Measurements from ENCODE around the gene TLN1.

Gene TLN1

GRCh38 chr9:35683323-35683722 is 48.7 kb downstream of the TLN1 start:
- DNase-seq = no peak

GRCh38 chr9:35682520-35683315 is 49.3 kb downstream of the TLN1 start:
- DNase-seq = no peak

GRCh38 chr9:35682051-35682450 is 49.9 kb downstream of the TLN1 start:
- no peak for DNase-seq

DNA sequence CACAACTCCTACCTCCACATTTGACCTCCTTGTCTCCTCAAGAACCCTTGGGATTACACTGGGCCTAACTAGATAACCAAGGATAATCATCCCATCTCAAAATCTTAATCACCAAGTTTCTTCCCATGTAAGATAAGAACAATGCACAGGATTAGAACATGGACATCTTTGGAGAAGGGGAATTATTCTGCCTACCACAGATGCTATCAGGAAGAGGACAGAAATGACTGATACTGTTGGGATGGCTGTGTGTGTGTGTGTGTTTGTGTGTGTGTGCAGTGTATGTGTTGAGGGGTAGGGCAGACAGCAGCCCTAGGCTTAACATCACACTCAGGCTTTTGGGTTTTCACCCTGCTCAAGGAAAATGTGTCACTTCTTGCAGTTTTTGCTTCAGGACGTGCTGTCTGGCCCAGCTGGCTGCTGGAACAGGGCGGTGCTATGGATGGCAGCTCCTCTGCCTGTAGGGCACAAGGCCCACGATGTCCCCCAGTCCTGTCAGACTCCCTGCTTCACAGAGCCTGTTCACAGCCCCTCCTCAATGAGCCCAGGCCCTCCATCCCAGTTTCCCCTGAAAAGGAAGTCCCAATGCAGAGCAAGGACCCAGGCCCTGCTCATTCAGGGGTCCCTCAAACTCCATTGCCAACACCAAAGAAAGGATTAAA is 50.5 kb downstream of the TLN1 start:
- DNase-seq = no peak

- DNase-seq = no peak
Observed at GRCh38 chr9:35680331-35681105, 51.5 kb downstream of the TLN1 start.

DNA sequence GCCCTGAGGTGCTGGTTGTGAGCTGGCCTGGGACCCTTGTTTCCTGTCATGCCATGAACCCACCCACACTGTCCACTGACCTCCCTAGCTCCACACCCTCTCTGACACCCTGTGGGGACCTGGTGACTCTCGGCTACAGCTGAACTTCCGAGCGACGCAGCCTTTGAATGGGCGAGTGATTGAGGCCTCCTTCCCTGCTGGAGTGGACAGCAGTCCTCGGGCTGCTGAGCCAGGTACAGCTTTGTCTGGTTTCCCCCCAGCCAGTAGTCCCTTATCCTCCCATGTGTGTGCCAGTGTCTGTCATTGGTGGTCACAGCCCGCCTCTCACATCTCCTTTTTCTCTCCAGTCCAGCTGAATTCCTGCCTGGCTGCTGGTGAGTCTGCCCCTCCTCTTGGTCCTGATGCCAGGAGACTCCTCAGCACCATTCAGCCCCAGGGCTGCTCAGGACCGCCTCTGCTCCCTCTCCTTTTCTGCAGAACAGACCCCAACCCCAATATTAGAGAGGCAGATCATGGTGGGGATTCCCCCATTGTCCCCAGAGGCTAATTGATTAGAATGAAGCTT is 52.1 kb downstream of the TLN1 start:
- no peak for DNase-seq

- no peak for DNase-seq
Observed at GRCh38 chr9:35679091-35679490, 52.9 kb downstream of the TLN1 start.

- peak in 1 of 2 donors; percentile 35 for DNase-seq
Observed at GRCh38 chr9:35675732-35676392, 56.1 kb downstream of the TLN1 start.

DNA sequence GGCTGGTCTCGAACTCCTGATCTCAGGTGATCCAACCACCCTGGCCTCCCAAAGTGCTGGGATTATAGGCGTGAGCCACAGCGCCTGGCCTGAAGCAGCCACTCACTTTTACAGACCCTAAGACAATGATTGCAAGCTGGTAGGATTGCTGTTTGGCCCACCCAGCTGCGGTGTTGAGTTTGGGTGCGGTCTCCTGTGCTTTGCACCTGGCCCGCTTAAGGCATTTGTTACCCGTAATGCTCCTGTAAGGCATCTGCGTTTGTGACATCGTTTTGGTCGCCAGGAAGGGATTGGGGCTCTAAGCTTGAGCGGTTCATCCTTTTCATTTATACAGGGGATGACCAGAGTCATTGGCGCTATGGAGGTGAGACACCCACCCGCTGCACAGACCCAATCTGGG is 56.8 kb downstream of the TLN1 start:
- DNase-seq = no peak

DNA sequence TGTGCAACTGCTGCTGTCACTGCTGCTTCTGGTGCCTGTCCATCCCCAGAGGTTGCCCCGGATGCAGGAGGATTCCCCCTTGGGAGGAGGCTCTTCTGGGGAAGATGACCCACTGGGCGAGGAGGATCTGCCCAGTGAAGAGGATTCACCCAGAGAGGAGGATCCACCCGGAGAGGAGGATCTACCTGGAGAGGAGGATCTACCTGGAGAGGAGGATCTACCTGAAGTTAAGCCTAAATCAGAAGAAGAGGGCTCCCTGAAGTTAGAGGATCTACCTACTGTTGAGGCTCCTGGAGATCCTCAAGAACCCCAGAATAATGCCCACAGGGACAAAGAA is 58.0 kb downstream of the TLN1 start:
- no peak for DNase-seq

GRCh38 chr9:35673132-35674024 is 58.6 kb downstream of the TLN1 start, which contains the start of gene CA9:
Gene CA9, plus strand, starts transcription at chr9:35673928. Its CDS starts 32 bp downstream, at chr9:35673960.
- DNase-seq = no peak

GRCh38 chr9:35669331-35670145 is 62.5 kb downstream of the TLN1 start:
- DNase-seq = no peak

DNA sequence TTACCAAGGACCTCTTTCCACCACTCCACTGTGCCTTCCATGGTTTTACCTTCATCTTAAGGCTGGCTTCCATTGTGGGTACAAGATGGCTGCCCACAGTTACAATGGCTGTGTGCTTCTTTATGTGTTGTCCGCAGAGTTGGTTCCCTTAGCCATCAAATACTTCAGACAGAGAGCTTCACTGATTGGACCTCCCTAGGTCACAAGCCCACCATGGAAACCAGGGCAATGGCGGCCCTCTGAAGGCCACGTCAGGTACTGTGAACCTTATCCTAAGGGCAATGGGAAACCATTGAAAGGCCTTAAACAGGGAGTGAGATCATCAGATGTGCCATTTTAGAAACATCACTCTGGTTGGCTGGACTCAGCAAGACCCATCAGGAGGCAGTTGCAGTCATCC is 64.1 kb downstream of the TLN1 start:
- DNase-seq = no peak

DNA sequence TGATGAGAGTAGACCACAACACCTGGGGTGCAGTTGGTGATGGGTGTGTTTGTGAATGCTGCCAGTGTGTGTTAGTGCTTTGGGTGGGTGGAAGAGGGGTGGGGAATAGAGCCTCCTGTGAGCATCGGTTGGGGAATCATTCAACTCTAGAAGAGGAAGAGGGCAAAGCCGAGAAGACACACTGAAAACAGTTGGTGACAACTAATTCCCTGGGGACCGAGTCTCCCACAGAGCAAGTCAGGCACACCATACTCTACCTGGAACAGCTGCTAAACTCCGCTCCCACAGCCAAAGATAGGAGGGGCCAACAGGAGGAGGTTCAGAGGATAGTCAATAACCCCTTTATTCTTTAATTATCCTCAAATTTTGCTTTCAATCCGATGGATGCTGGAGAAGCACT is 65.4 kb downstream of the TLN1 start:
- no peak for DNase-seq

DNA sequence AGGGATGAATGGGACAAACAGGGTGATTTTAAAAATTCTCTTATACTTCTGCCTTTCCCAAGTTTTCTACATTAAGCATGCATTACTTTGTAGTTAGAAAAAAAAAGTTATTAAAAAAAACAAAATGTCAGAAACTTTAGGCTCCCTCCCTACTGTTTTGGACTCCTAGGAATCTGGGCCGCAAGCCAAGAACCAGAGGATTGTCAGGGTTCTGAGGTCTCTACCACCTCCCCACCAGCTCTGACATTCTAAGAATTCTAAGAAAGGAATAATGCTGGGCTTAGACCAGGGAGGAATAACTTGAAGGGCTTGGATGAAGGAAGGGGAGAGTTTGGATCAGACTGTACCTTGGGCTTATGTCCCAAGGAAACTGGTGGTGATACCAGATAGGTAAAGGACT is 66.0 kb downstream of the TLN1 start:
- no peak for DNase-seq

DNA sequence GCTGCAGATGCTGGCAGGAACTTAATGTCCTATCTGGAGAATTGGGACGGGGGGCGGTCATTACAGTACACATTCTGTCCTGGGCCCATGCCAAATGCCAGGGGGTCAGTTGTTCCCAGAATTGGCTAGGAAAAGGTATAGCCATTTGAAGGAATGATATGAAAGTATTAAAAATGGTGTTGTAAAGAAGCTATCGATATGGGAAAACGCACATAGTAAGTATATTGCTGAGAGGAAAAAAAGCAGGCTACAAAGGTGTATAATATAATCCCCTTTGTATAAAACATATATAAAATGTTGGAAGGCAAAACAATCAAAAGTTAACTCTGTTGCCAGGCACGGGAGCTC is 66.5 kb downstream of the TLN1 start:
- no peak for DNase-seq

DNA sequence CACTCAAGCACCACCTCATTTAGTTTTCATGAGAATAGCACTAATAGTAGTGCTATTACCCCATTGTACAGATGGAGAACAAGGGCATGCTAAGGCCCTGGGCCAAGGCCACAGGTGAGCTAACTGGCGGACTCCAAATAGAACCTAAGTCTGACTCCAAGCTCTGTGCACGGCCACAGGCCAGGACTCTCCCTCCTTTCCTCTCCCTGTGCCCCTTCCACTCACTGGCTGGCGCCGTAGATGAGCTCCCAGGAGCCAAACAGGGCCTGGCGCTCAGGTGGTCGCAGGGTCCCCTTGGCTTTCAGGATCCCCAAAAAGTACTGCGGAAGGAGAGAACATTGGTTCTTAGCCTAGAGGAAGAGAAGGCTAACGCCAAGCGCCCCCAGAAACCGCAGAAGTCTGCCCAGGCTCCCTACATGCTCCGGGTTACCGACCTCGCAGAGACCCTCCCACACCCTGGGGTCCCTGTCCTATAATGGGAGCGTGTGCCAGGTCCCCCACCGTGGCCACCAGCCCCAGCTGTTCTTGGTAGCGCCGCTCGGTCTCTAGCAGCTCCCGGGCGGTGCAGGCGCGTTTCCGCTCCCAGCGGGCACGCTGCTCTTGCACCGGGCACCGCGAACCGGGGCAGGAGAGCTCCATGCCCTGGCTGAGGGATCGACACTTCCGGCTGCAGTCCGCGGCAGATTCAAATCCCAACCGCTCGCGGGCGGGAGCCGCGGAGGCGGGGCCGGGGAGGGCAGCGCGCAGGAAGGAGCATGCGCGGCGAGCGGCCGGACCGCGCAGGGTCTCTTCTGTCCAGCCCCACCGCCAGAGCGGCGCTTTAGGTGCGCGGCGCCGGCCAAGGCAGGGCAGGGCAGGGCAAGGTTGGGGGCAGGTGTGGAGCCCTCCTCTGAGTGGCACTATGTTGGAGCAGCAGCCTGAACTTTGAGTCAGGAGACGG is 67.2 kb downstream of the TLN1 start, which contains the start of gene ARHGEF39:
Gene ARHGEF39, minus strand, starts transcription at position 665 of the 940 bp plus-strand sequence. Its CDS starts 26 bp downstream, at position 639.
- DNase-seq = peak; percentile 62 to 72

DNA sequence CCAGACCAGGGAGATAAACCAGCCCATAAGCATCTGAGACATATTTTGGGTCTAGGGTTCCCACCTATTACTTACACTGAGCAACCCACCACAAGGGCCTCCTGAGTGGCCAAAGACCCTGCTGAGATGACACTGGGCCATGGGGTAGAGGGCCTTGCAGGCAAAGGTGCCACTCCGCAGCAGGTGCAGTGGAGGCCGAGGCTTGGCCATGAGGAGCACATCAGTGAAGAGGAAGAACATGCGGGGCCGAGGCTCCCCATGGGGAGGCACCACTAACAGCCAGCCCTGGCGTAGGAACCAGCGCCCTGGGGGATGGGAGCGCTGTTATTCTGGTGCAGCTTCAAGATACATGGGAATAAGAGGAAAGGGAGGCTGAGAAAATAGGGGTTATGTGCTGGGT is 69.6 kb downstream of the TLN1 start:
- no peak for DNase-seq

- DNase-seq = peak; percentile 67 to 71
Observed at GRCh38 chr9:35661756-35662350, 70.1 kb downstream of the TLN1 start.
